ENCODE results near the gene ENOX2. TPM values are rescaled to one million over a fixed set of nuclear protein-coding genes. Genes with fewer than 3 reads are reported as not detected.

The ENOX2 gene
- total RNA-seq, 1 experiment from 2014 or later: 12.9 TPM

DNA sequence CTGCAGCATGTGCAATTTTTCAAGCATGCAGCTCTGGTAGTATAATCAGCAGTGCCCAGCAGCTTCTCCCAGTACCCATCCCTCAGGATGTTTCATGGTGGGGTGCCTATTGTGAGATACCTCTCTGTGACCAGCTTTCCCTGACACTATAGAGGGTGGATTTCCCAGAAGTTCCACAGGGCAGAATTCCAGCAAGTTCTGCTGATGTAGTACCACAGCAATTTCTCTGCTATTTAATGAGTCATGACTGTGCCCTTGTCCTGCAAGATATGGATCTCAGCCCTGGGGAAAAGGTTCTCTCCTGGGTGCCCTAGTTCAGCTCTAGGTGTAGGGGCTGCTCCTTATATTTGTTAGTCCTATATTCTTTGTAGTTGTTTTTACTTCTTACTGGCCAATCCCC lies 174.8 kb downstream of the ENOX2 start (continued):
- TF ChIP-seq CEBPB (IDR thresholded peaks at IDR 0.05; ENCODE audit: low read depth) (no peak), ELF1 (IDR thresholded peaks at IDR 0.05; ENCODE audit: borderline replicate concordance, low read depth) (no peak), CBX3 (IDR thresholded peaks at IDR 0.05; ENCODE audit: low read depth) (no peak), EZH2phosphoT487 (IDR thresholded peaks at IDR 0.05; ENCODE audit: borderline replicate concordance) (no peak), ZNF274 (IDR thresholded peaks at IDR 0.05; ENCODE audit: low read depth, low read length) (no peak), YY1 (IDR thresholded peaks at IDR 0.05; ENCODE audit: extremely low read depth, insufficient replicate concordance, low read depth, low read length) (no peak), ZFX (IDR thresholded peaks at IDR 0.05) (no peak)
- TF ChIP-seq, protein P1, sequence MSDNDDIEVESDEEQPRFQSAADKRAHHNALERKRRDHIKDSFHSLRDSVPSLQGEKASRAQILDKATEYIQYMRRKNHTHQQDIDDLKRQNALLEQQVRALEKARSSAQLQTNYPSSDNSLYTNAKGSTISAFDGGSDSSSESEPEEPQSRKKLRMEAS (IDR thresholded peaks at IDR 0.05): no peak
- TF ChIP-seq, protein P2, sequence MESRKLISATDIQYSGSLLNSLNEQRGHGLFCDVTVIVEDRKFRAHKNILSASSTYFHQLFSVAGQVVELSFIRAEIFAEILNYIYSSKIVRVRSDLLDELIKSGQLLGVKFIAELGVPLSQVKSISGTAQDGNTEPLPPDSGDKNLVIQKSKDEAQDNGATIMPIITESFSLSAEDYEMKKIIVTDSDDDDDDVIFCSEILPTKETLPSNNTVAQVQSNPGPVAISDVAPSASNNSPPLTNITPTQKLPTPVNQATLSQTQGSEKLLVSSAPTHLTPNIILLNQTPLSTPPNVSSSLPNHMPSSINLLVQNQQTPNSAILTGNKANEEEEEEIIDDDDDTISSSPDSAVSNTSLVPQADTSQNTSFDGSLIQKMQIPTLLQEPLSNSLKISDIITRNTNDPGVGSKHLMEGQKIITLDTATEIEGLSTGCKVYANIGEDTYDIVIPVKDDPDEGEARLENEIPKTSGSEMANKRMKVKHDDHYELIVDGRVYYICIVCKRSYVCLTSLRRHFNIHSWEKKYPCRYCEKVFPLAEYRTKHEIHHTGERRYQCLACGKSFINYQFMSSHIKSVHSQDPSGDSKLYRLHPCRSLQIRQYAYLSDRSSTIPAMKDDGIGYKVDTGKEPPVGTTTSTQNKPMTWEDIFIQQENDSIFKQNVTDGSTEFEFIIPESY (IDR thresholded peaks at IDR 0.05; ENCODE audit: extremely low read depth, insufficient replicate concordance, low read length): no peak

DNA sequence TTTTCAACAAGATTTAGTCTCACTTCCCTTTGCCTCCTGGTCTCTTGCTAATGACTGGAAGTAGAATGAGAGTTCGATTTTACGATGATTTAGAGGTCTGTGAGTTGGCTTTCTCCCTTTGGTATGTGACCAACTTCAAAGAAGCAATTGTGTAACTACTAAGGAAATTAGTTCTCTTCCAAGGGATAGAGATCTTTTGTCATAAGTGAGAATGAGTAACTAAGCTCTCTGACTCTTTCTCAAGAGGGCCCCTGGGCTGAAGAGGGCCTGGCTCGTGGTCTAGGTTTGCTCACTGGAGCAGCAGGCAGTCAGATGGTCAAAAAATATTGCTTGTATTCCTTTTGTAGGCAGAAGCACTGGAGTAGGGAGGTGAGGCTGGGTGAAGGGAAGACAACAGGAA lies 176.3 kb downstream of the ENOX2 start:
- no TSS peak for BruUV-seq (replicated peaks)
- no peak overlapping the region for H3K27ac ChIP-seq (ENCODE audit: low read depth, low read length)
- RAD21 ChIA-PET (ENCODE audit: low non-redundant PET in 1 of 2, low total read pairs in 2 of 2, uncharacterized antibody in 2 of 2, unreplicated experiment in 2 of 2): no interaction called here
- no peaks in the 10 kb centered on the region for H3K36me3 ChIP-seq (ENCODE audit: control insufficient read depth in 1 of 2, insufficient read depth in 2 of 2, low read length in 2 of 2)
- DNase-seq (ENCODE audit: low read depth, low spot score) (no peak), ATAC-seq (no peak)
- CTCF ChIA-PET: no interaction called here
- H3K79me2 ChIP-seq (ENCODE audit: insufficient read depth, low read length): no peaks in the 10 kb centered on the region
- no peaks in the 10 kb centered on the region for H4K20me1 ChIP-seq (ENCODE audit: insufficient read depth)
- H3K27me3 ChIP-seq (ENCODE audit: insufficient read depth, low read length): no peaks in the 10 kb centered on the region
- intact Hi-C loops (cut with micrococcal nuclease): no loop called here
- no peak overlapping the region for H2AFZ ChIP-seq (ENCODE audit: low read depth, low read length, poor library complexity, severe bottlenecking)
- no peaks in the 10 kb centered on the region for H3K4me1 ChIP-seq (ENCODE audit: control insufficient read depth in 1 of 2, insufficient read depth in 2 of 2, low read length in 2 of 2)
- no peak overlapping the region for H3K4me3 ChIP-seq (replicated peaks in 1 of 2; ENCODE audit: low read depth in 1 of 2, low read length in 2 of 2)
- H3K9me2 ChIP-seq (ENCODE audit: insufficient read depth): no peaks in the 10 kb centered on the region
- no peaks in the 10 kb centered on the region; a peak in 1 of 4 replicates for H3K9me3 ChIP-seq (ENCODE audit: control insufficient read depth in 1 of 2, insufficient read depth in 1 of 2, low read depth in 1 of 2, low read length in 2 of 2)
- no peak for TF ChIP-seq EGR1 (IDR thresholded peaks at IDR 0.05; ENCODE audit: low read depth)
- no peak for TF ChIP-seq JUND (IDR thresholded peaks at IDR 0.05)
- TF ChIP-seq, protein P3, sequence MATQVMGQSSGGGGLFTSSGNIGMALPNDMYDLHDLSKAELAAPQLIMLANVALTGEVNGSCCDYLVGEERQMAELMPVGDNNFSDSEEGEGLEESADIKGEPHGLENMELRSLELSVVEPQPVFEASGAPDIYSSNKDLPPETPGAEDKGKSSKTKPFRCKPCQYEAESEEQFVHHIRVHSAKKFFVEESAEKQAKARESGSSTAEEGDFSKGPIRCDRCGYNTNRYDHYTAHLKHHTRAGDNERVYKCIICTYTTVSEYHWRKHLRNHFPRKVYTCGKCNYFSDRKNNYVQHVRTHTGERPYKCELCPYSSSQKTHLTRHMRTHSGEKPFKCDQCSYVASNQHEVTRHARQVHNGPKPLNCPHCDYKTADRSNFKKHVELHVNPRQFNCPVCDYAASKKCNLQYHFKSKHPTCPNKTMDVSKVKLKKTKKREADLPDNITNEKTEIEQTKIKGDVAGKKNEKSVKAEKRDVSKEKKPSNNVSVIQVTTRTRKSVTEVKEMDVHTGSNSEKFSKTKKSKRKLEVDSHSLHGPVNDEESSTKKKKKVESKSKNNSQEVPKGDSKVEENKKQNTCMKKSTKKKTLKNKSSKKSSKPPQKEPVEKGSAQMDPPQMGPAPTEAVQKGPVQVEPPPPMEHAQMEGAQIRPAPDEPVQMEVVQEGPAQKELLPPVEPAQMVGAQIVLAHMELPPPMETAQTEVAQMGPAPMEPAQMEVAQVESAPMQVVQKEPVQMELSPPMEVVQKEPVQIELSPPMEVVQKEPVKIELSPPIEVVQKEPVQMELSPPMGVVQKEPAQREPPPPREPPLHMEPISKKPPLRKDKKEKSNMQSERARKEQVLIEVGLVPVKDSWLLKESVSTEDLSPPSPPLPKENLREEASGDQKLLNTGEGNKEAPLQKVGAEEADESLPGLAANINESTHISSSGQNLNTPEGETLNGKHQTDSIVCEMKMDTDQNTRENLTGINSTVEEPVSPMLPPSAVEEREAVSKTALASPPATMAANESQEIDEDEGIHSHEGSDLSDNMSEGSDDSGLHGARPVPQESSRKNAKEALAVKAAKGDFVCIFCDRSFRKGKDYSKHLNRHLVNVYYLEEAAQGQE (IDR thresholded peaks at IDR 0.05; ENCODE audit: low read depth): no peak
- TF ChIP-seq, protein P2 (IDR thresholded peaks at IDR 0.05; ENCODE audit: extremely low read depth, insufficient replicate concordance, low read length): no peak
- TF ChIP-seq ZNF274 (IDR thresholded peaks at IDR 0.05; ENCODE audit: low read depth, low read length): no peak
- TF ChIP-seq POLR2AphosphoS5 (IDR thresholded peaks at IDR 0.05; ENCODE audit: low read depth, low read length): no peak
- no peak for TF ChIP-seq ZFX (IDR thresholded peaks at IDR 0.05)
- TF ChIP-seq SRF (IDR thresholded peaks at IDR 0.05; ENCODE audit: low read depth): no peak
- no peak for TF ChIP-seq RAD21 (IDR thresholded peaks at IDR 0.05; ENCODE audit: low read depth)
- no peak for TF ChIP-seq YY1 (IDR thresholded peaks at IDR 0.05; ENCODE audit: extremely low read depth, insufficient replicate concordance, low read depth, low read length)
- TF ChIP-seq TCF7L2 (IDR thresholded peaks at IDR 0.05; ENCODE audit: borderline replicate concordance, extremely low read depth, insufficient read depth, insufficient read length): no peak
- H3K4me2 ChIP-seq (ENCODE audit: low read length): no peak overlapping the region
- POLR2A ChIA-PET: no interaction called here
- H3K9ac ChIP-seq (ENCODE audit: low read length): no peak overlapping the region

All from HCT116 (cell line).